GM12873 (cell line): ENCODE data around the gene FGFR3.

Experiments used
- CTCF ChIP-seq: IDR thresholded peaks from 2 replicates; pipeline ENCODE4 v1.5.1; 2012; ENCODE audit warnings: low read depth, mild to moderate bottlenecking, moderate library complexity, low read length, control low read depth; ENCODE audit not compliant: insufficient read depth; ENCODE audit errors: missing control alignments

Gene FGFR3

DNA sequence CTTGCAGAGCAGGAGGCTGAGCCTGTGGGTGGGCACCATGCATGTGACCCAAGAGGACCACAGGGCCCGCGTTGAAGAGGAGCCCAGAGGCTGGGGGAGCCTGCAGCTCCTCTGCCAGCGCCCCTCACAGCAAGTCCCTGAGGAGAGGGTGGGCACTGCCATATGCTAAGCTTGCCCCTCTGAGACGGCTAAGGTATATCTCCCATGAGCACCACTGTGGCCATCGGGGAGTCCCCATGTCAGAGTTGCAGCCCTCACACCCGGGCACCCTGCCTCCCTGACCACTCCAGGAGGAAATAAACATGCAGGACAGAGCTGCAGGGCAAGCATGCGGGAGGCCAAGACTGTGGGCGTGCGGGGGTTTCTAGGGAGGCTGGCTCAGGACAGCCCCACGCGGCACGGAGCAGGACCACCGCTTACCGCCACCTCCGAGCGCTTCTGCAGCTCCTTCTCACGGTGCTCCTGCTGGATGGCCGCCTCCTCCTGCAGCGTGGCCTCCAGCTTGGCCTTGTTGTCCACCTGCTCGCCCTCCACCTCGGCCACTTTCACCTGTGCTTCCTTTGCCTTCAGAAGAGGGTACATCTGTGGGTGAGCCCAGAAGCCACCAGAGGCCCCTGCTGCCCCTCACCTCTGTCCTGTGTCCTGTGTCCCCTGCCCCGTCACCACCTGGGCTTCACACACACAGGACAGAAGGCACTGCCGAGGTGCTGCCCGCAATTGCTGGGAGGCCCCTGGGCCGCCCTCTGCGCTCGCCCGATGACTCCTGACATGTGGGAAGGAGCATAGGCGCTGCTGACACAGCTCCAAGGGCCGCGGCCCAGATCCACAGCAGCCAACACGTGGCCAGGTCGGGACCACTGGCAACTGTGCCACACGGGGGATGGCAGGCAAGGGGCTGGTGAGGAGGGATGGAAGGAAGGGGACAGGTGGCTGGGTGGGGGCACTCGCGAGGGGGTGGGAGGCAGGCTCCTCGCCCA, 29.8 kb downstream of the FGFR3 start:
- TF ChIP-seq CTCF: no peak

GRCh38 chr4:1823545-1823932, 30.4 kb downstream of the FGFR3 start:
- no peak for TF ChIP-seq CTCF

GRCh38 chr4:1824746-1825145, 31.7 kb downstream of the FGFR3 start:
- TF ChIP-seq CTCF: no peak

- no peak for TF ChIP-seq CTCF
Observed at GRCh38 chr4:1825326-1825725, 32.2 kb downstream of the FGFR3 start.

- TF ChIP-seq CTCF: no peak
Observed at GRCh38 chr4:1826531-1827350, 33.6 kb downstream of the FGFR3 start.

- no peak for TF ChIP-seq CTCF
Observed at GRCh38 chr4:1830234-1830633, 37.1 kb downstream of the FGFR3 start.

DNA sequence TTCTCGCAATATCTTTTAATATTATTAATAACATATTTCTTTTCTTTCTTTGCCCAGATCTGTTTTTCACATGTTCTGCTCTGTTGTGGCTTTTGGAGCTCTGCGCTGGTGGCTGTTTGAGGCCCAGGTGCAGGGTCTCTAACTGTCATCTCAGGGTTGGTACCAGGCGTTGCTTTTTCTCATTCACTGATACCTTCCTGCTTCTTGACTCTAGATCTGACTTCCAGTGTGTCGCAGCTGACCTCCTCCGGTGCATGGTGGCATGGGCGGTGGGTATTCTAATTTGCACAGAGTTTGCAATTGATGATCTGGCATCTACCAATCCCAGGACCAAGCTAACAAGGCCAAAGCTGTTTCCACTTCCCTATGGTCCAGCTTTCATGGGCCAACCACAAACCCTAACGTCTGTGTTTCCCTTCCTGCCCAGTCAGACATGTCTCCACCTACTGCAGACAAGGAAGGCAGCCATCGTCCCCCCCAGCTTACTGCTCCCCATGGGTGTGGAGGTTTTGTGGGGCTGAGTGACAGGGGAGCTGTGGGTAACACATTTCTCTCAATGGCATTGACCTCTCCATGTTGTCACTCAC, 37.6 kb downstream of the FGFR3 start:
- TF ChIP-seq CTCF: no peak
